Measurements from ENCODE around the gene PLS1. TPM values are rescaled to one million over a fixed set of nuclear protein-coding genes. Genes with fewer than 3 reads are reported as not detected.
A peak's percentile ranks its signal among the peaks of the same experiment; 100 is the strongest.

PLS1 gene
- total and polyA plus RNA-seq, 2 of the 8 experiments (the other 6 are each of a cell fraction or from before 2014, with no cell fraction given), result 18.7 to 44.7 TPM

GRCh38 chr3:142680710-142681109 is 84.5 kb downstream of the PLS1 start:
- Histone ChIP-seq H2AK5ac (ENCODE audit: low read depth, low read length) (no peak overlapping the region), H2BK5ac (ENCODE audit: low read depth, low read length) (no peak overlapping the region), H3K9ac (replicated peaks in 1 of 4; ENCODE audit: extremely low read depth in 1 of 4, low read depth in 3 of 4, low read length in 3 of 4) (no peak overlapping the region), H3K23ac (ENCODE audit: insufficient read length) (no peak overlapping the region), H3K4me3 (ENCODE audit: extremely low read depth in 1 of 4, insufficient read depth in 2 of 4, low read depth in 3 of 4, low read length in 4 of 4) (no peak overlapping the region), H4K5ac (ENCODE audit: insufficient read length, low read depth, low read length) (no peak overlapping the region), H3K18ac (ENCODE audit: extremely low read depth, low read length) (no peak overlapping the region), H2BK12ac (ENCODE audit: low read depth, low read length) (no peak overlapping the region), H2BK20ac (ENCODE audit: low read length) (no peak overlapping the region), H4K91ac (replicated peaks; ENCODE audit: insufficient read length, low read length) (no peak overlapping the region), H3K23me2 (ENCODE audit: low read depth, low read length) (no peaks in the 10 kb centered on the region), H2BK120ac (replicated peaks; ENCODE audit: low read depth, low read length) (no peak overlapping the region), H2BK15ac (ENCODE audit: low read length) (no peak overlapping the region), H3K79me2 (ENCODE audit: control insufficient read depth in 1 of 2, insufficient read depth in 2 of 2, low read length in 2 of 2) (no peaks in the 10 kb centered on the region), H2AFZ (ENCODE audit: low read length) (no peak overlapping the region), H3K27ac (ENCODE audit: low read depth, low read length) (no peak overlapping the region), H4K20me1 (replicated peaks in 1 of 2; ENCODE audit: control insufficient read depth in 1 of 2, insufficient read depth in 2 of 2, low read length in 2 of 2) (peaks cover 0 to 2% of the 10 kb centered on the region in 2 experiments), H3K27me3 (replicated peaks in 1 of 4; ENCODE audit: control insufficient read depth in 3 of 4, extremely low read depth in 1 of 4, insufficient read depth in 3 of 4, low read length in 3 of 4) (no peaks in the 10 kb centered on the region), H3K14ac (ENCODE audit: insufficient read length) (no peak overlapping the region), H3K56ac (replicated peaks; ENCODE audit: insufficient read length, low read depth, low read length) (no peak overlapping the region), H3K4me1 (replicated peaks in 1 of 4; ENCODE audit: control insufficient read depth in 3 of 4, insufficient read depth in 4 of 4, low read length in 3 of 4) (no peaks in the 10 kb centered on the region), H3K4me2 (ENCODE audit: insufficient read depth in 1 of 2, low read depth in 2 of 2, low read length in 2 of 2) (no peak overlapping the region), H3K79me1 (ENCODE audit: low read depth, low read length) (no peaks in the 10 kb centered on the region; the same call in 1 of the 2 replicates), H4K8ac (ENCODE audit: extremely low read depth, insufficient read depth, low read length) (no peak overlapping the region), H3K4ac (replicated peaks; ENCODE audit: insufficient read length, low read depth, low read length) (no peak overlapping the region), H3K9me3 (ENCODE audit: insufficient read depth in 2 of 2, low read depth in 1 of 2, low read length in 1 of 2) (no peaks in the 10 kb centered on the region), H3K36me3 (ENCODE audit: control insufficient read depth in 2 of 4, insufficient read depth in 4 of 4, low read length in 3 of 4) (peaks cover 0 to 3% (median 1%) of the 10 kb centered on the region in 4 experiments; a peak in 2 of 8 replicates)
- no peak for TF ChIP-seq ATF2 (IDR thresholded peaks at IDR 0.05; ENCODE audit: low read length)
- TF ChIP-seq CTCF (IDR thresholded peaks at IDR 0.05; ENCODE audit: control extremely low read depth in 1 of 3, insufficient read depth in 1 of 3, low read depth in 1 of 3, low read length in 3 of 3), result peak in 2 of 3 experiments; percentile 20 to 37; a peak in 2 of 4 replicates
- TF ChIP-seq RAD21 (IDR thresholded peaks at IDR 0.05 in 1 of 2, conservative IDR thresholded peaks at IDR 0.05 in 1 of 2; ENCODE audit: low read depth in 2 of 2, low read length in 2 of 2), result peak; percentile 55 to 67
- ChIA-PET CTCF (ENCODE audit: partially characterized antibody) (interaction anchor here (0.6 to 2.0 kb wide), 6 partner anchors 10 to 380 kb away, joined by 3 to 7 read pairs (median 3); no protein-coding TSS in a partner anchor), POLR2A (ENCODE audit: partially characterized antibody) (no interaction called here)
- no peak for FAIRE-seq
- 87% methylated on average over 2 of the region's 2 CpGs; no CpG with 5 or more reads in 1 of the 2 experiments for WGBS, 2 experiments (ENCODE audit: extremely low coverage in 1 of 2, insufficient coverage in 1 of 2, insufficient read length in 1 of 2, insufficient replicate concordance in 2 of 2, low coverage in 1 of 2, low lambda C conversion rate in 2 of 2, missing lambda C conversion rate in 1 of 2)
- no peak for DNase-seq (ENCODE audit: low read depth in 1 of 2, low spot score in 2 of 2)
